ACC112 (cell line): ENCODE data around the gene CDADC1.

ENCODE experiments used
- H2AFZ ChIP-seq: fragments of 200-600 bp; sonication (generic); one replicate; pipeline ENCODE4 v1.6.0; 2017; ENCODE audit warnings: antibody characterized with exemption, low read length; ENCODE audit not compliant: unreplicated experiment
- H3K27ac ChIP-seq: fragments of 200-600 bp; sonication (generic); 2 replicates; pipeline ENCODE4 v1.5.1; 2014; ENCODE audit warnings: low read depth, mild to moderate bottlenecking, antibody characterized with exemption, low read length, moderate library complexity
- H3K27me3 ChIP-seq: fragments of 200-600 bp; sonication (generic); 2 replicates; pipeline ENCODE4 v1.6.1; 2014; ENCODE audit warnings: mild to moderate bottlenecking, antibody characterized with exemption, low read length, moderate library complexity, mixed read lengths; ENCODE audit not compliant: insufficient read depth
- H3K36me3 ChIP-seq: fragments of 200-600 bp; sonication (generic); 2 replicates; pipeline ENCODE4 v1.6.1; 2016; ENCODE audit warnings: mild to moderate bottlenecking, antibody characterized with exemption, low read length, moderate library complexity, mixed read lengths; ENCODE audit not compliant: insufficient read depth
- H3K4me1 ChIP-seq: fragments of 200-600 bp; sonication (generic); one replicate; pipeline ENCODE4 v1.6.1; 2016; ENCODE audit warnings: low read length, mixed read lengths; ENCODE audit not compliant: insufficient read depth, unreplicated experiment, control insufficient read depth
- H3K4me3 ChIP-seq: fragments of 200-600 bp; sonication (generic); 2 replicates; pipeline ENCODE4 v1.5.1; 2014; ENCODE audit warnings: mild to moderate bottlenecking, low read depth, low read length
- H3K79me2 ChIP-seq: fragments of 200-600 bp; sonication (generic); one replicate; pipeline ENCODE4 v1.6.0; 2016; ENCODE audit warnings: low read length; ENCODE audit not compliant: control insufficient read depth, unreplicated experiment, insufficient read depth

CDADC1 gene

DNA sequence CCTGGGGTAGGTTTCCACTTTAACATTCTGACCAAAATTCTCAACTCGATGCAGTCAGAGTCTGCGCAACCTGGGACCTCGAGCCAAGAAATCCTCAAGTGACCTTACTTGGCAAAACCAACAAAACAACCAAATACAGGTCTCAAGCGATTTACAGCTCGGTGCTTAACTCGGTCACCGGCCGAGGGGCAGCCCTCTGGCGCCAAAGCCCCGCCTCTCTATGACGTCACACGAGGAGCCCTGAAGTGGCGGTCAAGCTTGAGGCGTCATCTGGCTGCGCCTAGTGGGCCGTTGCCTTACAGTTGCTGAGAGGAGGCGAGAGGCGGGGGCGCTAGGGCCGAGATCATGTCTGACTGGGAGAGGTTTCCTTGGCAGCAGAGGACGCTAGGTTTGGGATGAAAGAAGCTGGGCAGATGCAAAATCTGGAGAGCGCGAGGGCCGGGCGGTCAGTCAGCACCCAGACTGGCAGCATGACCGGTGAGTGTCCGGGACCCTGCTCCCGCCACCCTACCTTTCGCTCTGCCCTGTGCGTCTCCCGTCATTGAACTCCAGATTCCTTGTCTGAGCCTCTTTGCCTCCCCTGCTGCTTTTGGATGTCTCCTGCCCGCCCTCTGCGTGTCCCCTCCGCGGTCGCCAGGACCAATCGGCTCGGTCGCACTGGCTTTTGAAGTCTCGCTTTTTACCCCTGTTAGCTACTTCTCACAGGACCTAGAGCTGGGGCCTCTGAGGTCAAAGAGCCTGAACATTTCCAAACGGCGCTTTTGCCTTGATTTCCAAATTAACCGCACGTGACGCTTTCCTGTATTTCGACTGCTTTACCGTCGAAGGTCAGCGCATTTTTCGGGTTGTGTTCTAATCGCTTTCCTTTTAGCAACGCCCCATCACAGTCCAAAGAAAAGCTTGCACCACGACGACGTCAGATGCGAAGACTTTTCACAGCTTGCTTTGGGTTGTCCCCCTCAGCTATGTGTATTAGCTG, at the start of gene CDADC1:
Gene CDADC1, plus strand, starts transcription at position 283 of the 979 bp plus-strand sequence. Its CDS starts 113 bp downstream, at position 396.
- Histone ChIP-seq H2AFZ (peak within 1 kb of the TSS; percentile 84), H3K4me1 (peaks cover 5% of the 10 kb centered on the region), H3K4me3 (peak within 1 kb of the TSS; percentile 87), H3K27ac (peak within 1 kb of the TSS; percentile 62), H3K79me2 (peaks cover 11% of the 10 kb centered on the region), H3K36me3 (no peaks in the 10 kb centered on the region), H3K27me3 (no peaks in the 10 kb centered on the region)

DNA sequence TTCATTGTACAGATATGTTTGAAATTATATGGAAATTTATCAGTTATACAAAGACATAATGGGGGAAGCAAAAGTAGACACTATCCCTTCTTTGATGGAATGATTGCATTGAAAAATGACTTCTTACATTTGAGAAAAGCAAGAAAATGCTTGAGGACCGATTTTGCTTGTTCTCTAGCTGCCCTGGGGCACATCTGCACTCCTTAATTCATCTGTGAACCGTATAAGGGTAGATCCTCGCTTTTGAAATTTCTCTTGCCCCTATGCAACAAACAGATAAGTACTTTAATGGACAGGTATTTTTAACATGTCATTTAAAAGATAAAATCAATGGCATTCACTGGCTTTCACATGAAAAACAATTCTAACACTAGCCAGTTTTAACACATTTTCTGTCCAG, 41.1 kb upstream of the CDADC1 start:
- H3K27ac ChIP-seq, result no peak overlapping the region
- no peaks in the 10 kb centered on the region for H3K4me1 ChIP-seq
- peaks cover 31% of the 10 kb centered on the region for H3K36me3 ChIP-seq
- no peak overlapping the region for H2AFZ ChIP-seq
- H3K79me2 ChIP-seq, result no peaks in the 10 kb centered on the region
- no peak overlapping the region for H3K4me3 ChIP-seq
- H3K27me3 ChIP-seq, result no peaks in the 10 kb centered on the region

DNA sequence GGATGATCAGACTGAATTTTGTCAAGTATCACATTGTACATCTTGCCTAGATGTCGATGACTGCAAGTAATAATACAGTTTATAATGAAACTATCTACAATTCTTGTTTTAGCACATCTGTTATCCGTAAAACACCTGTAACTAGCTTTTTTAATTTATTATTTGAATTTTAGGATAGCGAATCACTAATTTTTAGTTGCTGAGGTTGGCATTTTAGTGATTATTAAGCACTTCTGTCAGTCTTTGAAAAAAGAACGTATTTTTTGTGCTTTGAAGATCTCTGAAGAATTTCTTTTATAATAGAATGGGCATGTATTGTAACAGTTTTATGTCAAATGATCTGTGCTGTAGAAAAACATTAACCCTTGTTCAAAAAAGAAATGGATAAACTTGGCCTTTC, 39.1 kb upstream of the CDADC1 start:
- Histone ChIP-seq H3K79me2 (no peaks in the 10 kb centered on the region), H2AFZ (no peak overlapping the region), H3K36me3 (peaks cover 35% of the 10 kb centered on the region), H3K4me3 (no peak overlapping the region), H3K27ac (no peak overlapping the region), H3K27me3 (no peaks in the 10 kb centered on the region), H3K4me1 (no peaks in the 10 kb centered on the region)

DNA sequence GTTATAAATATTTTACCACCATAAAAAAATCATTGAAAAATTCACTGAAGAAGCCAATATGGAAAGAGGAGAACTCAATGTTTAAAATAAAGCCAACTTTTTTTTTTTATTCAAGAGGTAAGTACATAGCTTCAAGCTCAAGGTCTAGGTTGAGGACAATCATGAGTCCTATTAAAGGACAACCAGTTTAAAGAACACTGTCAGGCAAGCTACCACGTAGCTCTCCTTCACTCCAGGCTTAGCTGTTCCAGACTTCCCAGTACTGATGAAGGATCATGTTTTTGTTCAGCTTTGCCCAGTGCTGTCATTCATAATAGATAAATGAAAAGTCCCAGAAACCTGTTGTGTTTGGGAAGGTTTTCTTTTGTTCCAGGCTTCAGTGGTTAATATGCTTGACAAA, 37.6 kb upstream of the CDADC1 start:
- H2AFZ ChIP-seq, result no peak overlapping the region
- no peaks in the 10 kb centered on the region for H3K79me2 ChIP-seq
- peaks cover 30% of the 10 kb centered on the region for H3K36me3 ChIP-seq
- no peaks in the 10 kb centered on the region for H3K27me3 ChIP-seq
- no peak overlapping the region for H3K4me3 ChIP-seq
- H3K27ac ChIP-seq, result no peak overlapping the region
- no peaks in the 10 kb centered on the region for H3K4me1 ChIP-seq

DNA sequence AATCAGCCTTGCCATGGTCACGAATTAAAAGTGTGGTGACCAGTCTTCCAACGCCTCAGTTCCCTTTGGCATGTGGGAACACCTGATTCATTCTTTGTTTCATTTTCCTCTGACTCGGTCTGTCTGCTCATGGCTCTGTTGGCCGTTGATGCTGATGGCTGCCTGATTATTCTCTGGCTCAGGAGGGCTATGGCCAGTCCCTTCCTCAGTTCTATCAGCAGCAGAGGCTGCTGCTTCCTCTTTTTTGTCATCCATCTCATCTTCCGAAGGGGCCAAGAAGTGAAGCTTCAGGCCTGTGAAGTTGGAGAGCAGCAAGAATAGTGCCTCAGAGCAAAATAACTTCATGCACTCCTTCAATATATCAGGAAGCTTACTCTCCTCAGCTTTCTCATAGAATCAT, 37.1 kb upstream of the CDADC1 start:
- Histone ChIP-seq H3K27me3 (no peaks in the 10 kb centered on the region), H3K27ac (no peak overlapping the region), H2AFZ (no peak overlapping the region), H3K4me3 (no peak overlapping the region), H3K4me1 (no peaks in the 10 kb centered on the region), H3K36me3 (peaks cover 28% of the 10 kb centered on the region), H3K79me2 (no peaks in the 10 kb centered on the region)

DNA sequence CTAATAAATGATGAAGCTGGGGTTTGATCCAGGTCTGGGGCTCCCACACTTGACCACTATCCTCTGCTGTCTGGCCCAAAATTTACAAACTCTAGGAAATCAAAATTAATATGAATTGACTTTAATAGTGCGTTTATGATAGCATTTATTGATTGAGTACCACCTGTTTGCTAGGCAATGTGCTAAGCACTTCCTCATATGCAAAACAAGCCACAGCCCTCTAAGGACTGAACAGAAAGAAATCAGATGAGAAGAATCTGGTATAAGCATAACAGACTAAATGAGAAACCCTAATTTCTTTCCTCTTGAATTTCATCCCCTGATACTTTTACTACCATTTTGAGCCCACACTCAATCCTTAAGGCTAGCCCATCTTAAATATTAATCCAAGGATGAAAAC, 34.2 kb upstream of the CDADC1 start:
- H3K4me3 ChIP-seq, result no peak overlapping the region
- H3K4me1 ChIP-seq, result no peaks in the 10 kb centered on the region
- H3K27ac ChIP-seq, result no peak overlapping the region
- peaks cover 9% of the 10 kb centered on the region for H3K36me3 ChIP-seq
- peaks cover 13% of the 10 kb centered on the region for H3K27me3 ChIP-seq
- H2AFZ ChIP-seq, result no peak overlapping the region
- no peaks in the 10 kb centered on the region for H3K79me2 ChIP-seq

DNA sequence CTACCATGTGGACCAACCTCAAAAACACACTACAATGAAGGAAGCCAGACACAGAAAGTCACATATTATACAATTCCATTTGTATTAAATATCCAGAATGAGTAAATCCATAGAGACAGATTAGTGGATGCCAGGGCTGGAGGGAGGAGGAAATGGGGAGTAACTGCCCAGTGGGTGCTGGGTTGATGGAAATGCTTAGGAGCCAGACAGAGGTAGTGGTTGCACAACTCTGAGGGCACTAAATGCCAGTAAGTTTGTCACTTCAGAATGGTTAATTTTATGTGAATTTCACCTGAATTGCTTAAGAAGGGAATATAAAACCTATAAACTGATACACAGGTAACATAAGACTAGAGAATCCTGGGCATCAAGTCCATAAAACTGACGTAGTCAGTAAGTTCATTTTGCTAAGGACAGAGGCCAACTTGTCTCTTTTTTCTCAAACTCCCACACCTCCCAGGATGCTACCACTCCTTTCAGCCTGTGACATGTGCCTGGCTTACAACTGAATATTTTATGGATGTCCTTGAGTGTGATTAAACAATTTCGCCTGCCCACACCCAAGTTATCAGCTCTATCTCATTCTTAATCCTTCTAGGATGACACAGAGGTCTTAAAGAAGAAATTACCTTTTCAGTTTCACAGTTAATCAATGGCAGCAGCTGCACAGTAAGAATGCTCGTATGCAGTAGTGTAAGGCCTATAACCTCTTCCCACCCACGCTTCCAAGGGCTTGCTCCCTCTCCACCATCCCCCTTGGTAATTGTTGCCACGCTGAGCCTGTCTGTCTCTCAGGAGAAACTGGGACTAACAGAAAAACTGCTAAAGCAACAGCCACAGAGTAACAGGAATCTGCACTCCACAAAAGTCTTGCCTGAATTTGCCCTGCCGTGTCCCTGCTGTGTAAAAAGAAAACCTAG, 33.5 kb upstream of the CDADC1 start:
- no peak overlapping the region for H3K4me3 ChIP-seq
- H3K79me2 ChIP-seq, result no peaks in the 10 kb centered on the region
- peaks cover 21% of the 10 kb centered on the region for H3K27me3 ChIP-seq
- H3K4me1 ChIP-seq, result no peaks in the 10 kb centered on the region
- no peak overlapping the region for H3K27ac ChIP-seq
- H2AFZ ChIP-seq, result no peak overlapping the region
- peaks cover 9% of the 10 kb centered on the region; the same call in 1 of the 2 replicates for H3K36me3 ChIP-seq

DNA sequence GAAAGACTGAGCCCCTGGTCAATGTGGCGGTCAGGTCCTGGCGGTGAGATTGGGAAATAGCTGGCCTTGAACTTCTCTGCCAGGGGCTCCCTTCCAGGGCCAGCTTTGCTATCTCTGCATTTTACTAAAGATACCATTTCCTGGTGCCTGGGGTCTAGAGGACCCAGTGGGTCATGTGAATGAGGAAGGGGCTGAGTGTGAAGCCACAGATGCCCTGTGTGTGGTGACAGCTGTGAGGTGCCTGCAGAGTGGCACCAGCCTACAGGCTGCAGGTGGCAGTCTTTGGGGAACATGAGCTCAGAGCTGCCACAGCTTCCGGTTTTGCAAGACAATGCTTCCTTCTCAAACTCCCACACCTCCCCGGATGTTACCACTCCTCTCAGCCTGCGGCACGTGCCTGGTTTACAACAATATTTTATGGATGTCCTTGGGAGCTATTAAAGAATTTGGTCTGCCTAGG, 32.8 kb upstream of the CDADC1 start:
- peaks cover 9% of the 10 kb centered on the region; the same call in 1 of the 2 replicates for H3K36me3 ChIP-seq

DNA sequence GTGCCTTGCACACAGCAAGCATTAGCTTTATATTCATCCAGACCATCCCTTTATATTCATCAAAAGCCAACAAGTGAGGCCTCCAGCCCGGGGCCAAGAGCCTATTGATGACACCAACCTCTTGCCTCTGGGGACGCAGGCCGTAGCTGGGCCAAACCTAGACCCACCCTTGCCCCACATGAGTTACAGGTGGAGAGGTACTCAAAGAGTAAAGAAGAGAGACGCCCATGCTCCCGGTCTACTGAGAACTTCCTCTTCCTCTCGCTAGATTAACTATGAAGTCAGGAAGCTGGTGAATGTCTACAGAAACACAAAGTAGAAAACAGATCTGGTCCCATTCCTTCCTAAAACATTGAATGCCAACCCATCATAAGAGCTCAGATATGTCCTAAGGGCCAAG, 31.4 kb upstream of the CDADC1 start:
- Histone ChIP-seq H3K4me1 (no peaks in the 10 kb centered on the region), H3K4me3 (no peak overlapping the region), H3K27me3 (peaks cover 41% of the 10 kb centered on the region), H2AFZ (no peak overlapping the region), H3K27ac (no peak overlapping the region), H3K79me2 (no peaks in the 10 kb centered on the region), H3K36me3 (peaks cover 5% of the 10 kb centered on the region; the same call in 1 of the 2 replicates)

More for the DNA sequence above, 32.8 kb upstream of the CDADC1 start:
- Histone ChIP-seq H3K27me3 (peaks cover 27% of the 10 kb centered on the region), H3K4me1 (no peaks in the 10 kb centered on the region), H3K4me3 (no peak overlapping the region), H3K27ac (no peak overlapping the region), H2AFZ (no peak overlapping the region), H3K79me2 (no peaks in the 10 kb centered on the region)

DNA sequence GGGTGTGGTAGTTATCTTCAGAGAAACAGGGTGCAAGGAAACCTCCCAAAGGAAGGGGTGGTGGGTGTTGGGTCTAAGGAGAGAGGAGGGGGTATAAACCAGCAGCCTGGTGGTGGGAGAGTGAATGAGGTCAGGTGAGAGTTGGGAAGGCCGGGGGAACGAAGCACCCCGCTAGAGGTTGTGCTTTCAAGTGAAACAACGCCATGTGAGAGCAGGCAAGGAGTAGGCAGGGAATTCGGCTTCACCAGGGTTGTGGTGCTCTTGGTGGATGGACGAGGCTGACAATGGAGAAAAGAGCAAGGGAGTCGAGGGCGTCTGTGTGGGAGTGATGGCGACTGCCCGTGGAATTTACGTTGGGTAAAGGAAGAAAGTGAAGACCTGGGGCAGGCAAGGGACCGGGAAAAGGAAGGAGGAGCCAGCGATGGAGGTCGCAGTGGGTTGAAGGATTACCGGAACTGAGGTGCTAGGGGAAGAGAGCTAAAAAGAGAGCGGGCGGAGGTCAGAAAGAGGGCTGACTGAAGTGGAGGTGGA, 29.7 kb upstream of the CDADC1 start:
- H2AFZ ChIP-seq, result no peak overlapping the region
- no peaks in the 10 kb centered on the region for H3K36me3 ChIP-seq
- peaks cover 58% of the 10 kb centered on the region for H3K27me3 ChIP-seq
- H3K4me3 ChIP-seq, result no peak overlapping the region
- no peaks in the 10 kb centered on the region for H3K4me1 ChIP-seq
- no peak overlapping the region for H3K27ac ChIP-seq
- no peaks in the 10 kb centered on the region for H3K79me2 ChIP-seq
